ENCODE data around the gene ACVRL1.

The ACVRL1 gene

GRCh38 chr12:51907083-51907855 is at the start of gene ACVRL1:
Gene ACVRL1 (plus strand): TSS chr12:51907504. CDS start chr12:51912475, 4,971 bp downstream.
- no peak for DNase-seq (ENCODE audit: low spot score)

GRCh38 chr12:51860986-51861385 is 46.3 kb upstream of the ACVRL1 start:
- no peak for DNase-seq (ENCODE audit: low spot score)

GRCh38 chr12:51862947-51863346 is 44.4 kb upstream of the ACVRL1 start:
- DNase-seq (ENCODE audit: low spot score): no peak

- no peak for DNase-seq (ENCODE audit: low spot score)
These were observed 43.9 kb upstream of the ACVRL1 start for GRCh38 chr12:51863363-51863932.

- DNase-seq (ENCODE audit: low spot score): peak; percentile 29
These were observed 43.1 kb upstream of the ACVRL1 start for GRCh38 chr12:51863933-51864832.

- no peak for DNase-seq (ENCODE audit: low spot score)
These were observed 42.3 kb upstream of the ACVRL1 start for GRCh38 chr12:51864833-51865670.

GRCh38 chr12:51865757-51866270 is 41.5 kb upstream of the ACVRL1 start:
- DNase-seq (ENCODE audit: low spot score): no peak

GRCh38 chr12:51866324-51866723 is 41.0 kb upstream of the ACVRL1 start:
- no peak for DNase-seq (ENCODE audit: low spot score)

- no peak for DNase-seq (ENCODE audit: low spot score)
These were observed 40.5 kb upstream of the ACVRL1 start for GRCh38 chr12:51866762-51867161.

GRCh38 chr12:51867371-51867770 is 39.9 kb upstream of the ACVRL1 start:
- no peak for DNase-seq (ENCODE audit: low spot score)

- DNase-seq (ENCODE audit: low spot score): no peak
These were observed 39.4 kb upstream of the ACVRL1 start for GRCh38 chr12:51867796-51868428.

- no peak for DNase-seq (ENCODE audit: low spot score)
These were observed 38.3 kb upstream of the ACVRL1 start for GRCh38 chr12:51868821-51869495.

GRCh38 chr12:51869496-51869865 is 37.8 kb upstream of the ACVRL1 start:
- no peak for DNase-seq (ENCODE audit: low spot score)

GRCh38 chr12:51869931-51870330 is 37.4 kb upstream of the ACVRL1 start:
- peak; percentile 30 for DNase-seq (ENCODE audit: low spot score)

GRCh38 chr12:51870504-51870903 is 36.8 kb upstream of the ACVRL1 start:
- DNase-seq (ENCODE audit: low spot score): no peak

- DNase-seq (ENCODE audit: low spot score): peak; percentile 65
These were observed 36.2 kb upstream of the ACVRL1 start for GRCh38 chr12:51871126-51871525.

- no peak for DNase-seq (ENCODE audit: low spot score)
These were observed 35.2 kb upstream of the ACVRL1 start for GRCh38 chr12:51871918-51872688.

GRCh38 chr12:51872689-51872981 is 34.7 kb upstream of the ACVRL1 start:
- DNase-seq (ENCODE audit: low spot score): no peak

GRCh38 chr12:51873251-51873994 is 33.9 kb upstream of the ACVRL1 start:
- DNase-seq (ENCODE audit: low spot score): no peak
